K562 (cell line): ENCODE data around the gene SFMBT2.

Experiments used
- ATF1 ChIP-seq, 2 experiments: fragments of 450-650 bp in 1 of 2; IDR thresholded peaks; 2 replicates each; pipeline ENCODE4 v1.6.1; 2016; ENCODE audit warnings: missing compliant biosample characterization in 1 of 2, missing genetic modification characterization in 1 of 2
- CTCF ChIP-seq, 3 experiments: IDR thresholded peaks in 2 of 3; conservative IDR thresholded peaks in 1 of 3; 2 replicates each; pipeline ENCODE4 v1.5.1; 2011 to 2012; ENCODE audit warnings: low read length in 3 of 3, mild to moderate bottlenecking in 3 of 3, control low read depth in 2 of 3, improper control_type of control experiment in 1 of 3, inconsistent platforms in 1 of 3, low read depth in 1 of 3, mixed read lengths in 1 of 3, moderate library complexity in 1 of 3; ENCODE audit not compliant: insufficient read depth in 2 of 3
- ETV1 ChIP-seq: fragments of 450-650 bp; conservative IDR thresholded peaks from 2 replicates; pipeline ENCODE4 v1.6.1; 2016; ENCODE audit warnings: missing genetic modification characterization, control low read depth, low read depth, missing compliant biosample characterization
- TRIM24 ChIP-seq, 2 experiments: fragments of 450-650 bp; IDR thresholded peaks; 2 replicates each; pipeline ENCODE4 v1.6.1; 2016

- TF ChIP-seq CTCF (IDR thresholded peaks at IDR 0.05 in 2 of 3, conservative IDR thresholded peaks at IDR 0.05 in 1 of 3; ENCODE audit: insufficient read depth in 2 of 3, low read depth in 1 of 3, low read length in 3 of 3) (no peak), ETV1 (tag) (no peak), ATF1 (CRISPR knock-in tag; IDR thresholded peaks at IDR 0.05) (no peak), ATF1 (tag; IDR thresholded peaks at IDR 0.05) (no peak), TRIM24 (IDR thresholded peaks at IDR 0.05) (no peak)
These were observed 98.4 kb downstream of the SFMBT2 start for GRCh38 chr10:7312488-7312857.
